ENCODE data around the gene SIPA1L3. TPM values are rescaled to one million over a fixed set of nuclear protein-coding genes. Genes with fewer than 3 reads are reported as not detected.

The SIPA1L3 gene
- total RNA-seq, 1 donor from 2014 or later: 27.1 TPM

- Histone ChIP-seq H3K27me3 (no peaks in the 10 kb centered on the region), H3K27ac (peak overlapping the region; percentile 51 to 79), H3K4me1 (peaks cover 10 to 24% of the 10 kb centered on the region in 2 donors), H3K36me3 (peaks cover 9 to 10% of the 10 kb centered on the region in 2 donors), H3K9me3 (no peaks in the 10 kb centered on the region), H3K4me3 (peak overlapping the region; percentile 36 to 55)
- no peak for TF ChIP-seq CTCF (IDR thresholded peaks at IDR 0.05)
- intact Hi-C loops (cut with DNase I): no loop called here
- no peak for DNase-seq (ENCODE audit: low spot score in 2 of 2)
Observed at GRCh38 chr19:38210458-38210987, 303.5 kb downstream of the SIPA1L3 start.

GRCh38 chr19:38211151-38211591 is 304.2 kb downstream of the SIPA1L3 start:
- Histone ChIP-seq H3K27ac (peak overlapping the region in 1 of 2 donors; percentile 79), H3K4me1 (peaks cover 10 to 24% of the 10 kb centered on the region in 2 donors), H3K36me3 (peaks cover 3 to 4% of the 10 kb centered on the region in 2 donors), H3K9me3 (no peaks in the 10 kb centered on the region), H3K4me3 (peak overlapping the region; percentile 6 to 55), H3K27me3 (no peaks in the 10 kb centered on the region)
- TF ChIP-seq CTCF (IDR thresholded peaks at IDR 0.05): peak in 1 of 3 experiments; percentile 9
- intact Hi-C loops (cut with DNase I): no loop called here
- DNase-seq (ENCODE audit: low spot score in 2 of 2): no peak

GRCh38 chr19:38211766-38212165 is 304.8 kb downstream of the SIPA1L3 start:
- no peaks in the 10 kb centered on the region for H3K36me3 ChIP-seq
- peaks cover 10 to 24% of the 10 kb centered on the region in 2 donors for H3K4me1 ChIP-seq
- no peaks in the 10 kb centered on the region for H3K27me3 ChIP-seq
- H3K4me3 ChIP-seq: no peak overlapping the region
- H3K9me3 ChIP-seq: no peaks in the 10 kb centered on the region
- no peak overlapping the region for H3K27ac ChIP-seq
- no peak for TF ChIP-seq CTCF (IDR thresholded peaks at IDR 0.05)
- intact Hi-C loops (cut with DNase I): no loop called here
- DNase-seq (ENCODE audit: low spot score in 2 of 2): no peak

- Histone ChIP-seq H3K9me3 (no peaks in the 10 kb centered on the region), H3K4me1 (peaks cover 10 to 24% of the 10 kb centered on the region in 2 donors), H3K27me3 (no peaks in the 10 kb centered on the region), H3K36me3 (no peaks in the 10 kb centered on the region), H3K4me3 (no peak overlapping the region), H3K27ac (no peak overlapping the region)
- DNase-seq (ENCODE audit: low spot score in 2 of 2): no peak
- intact Hi-C loops (cut with DNase I): no loop called here
- no peak for TF ChIP-seq CTCF (IDR thresholded peaks at IDR 0.05)
Observed at GRCh38 chr19:38213469-38213868, 306.5 kb downstream of the SIPA1L3 start.

GRCh38 chr19:38213911-38214625 is 307.1 kb downstream of the SIPA1L3 start:
- TF ChIP-seq CTCF (IDR thresholded peaks at IDR 0.05): no peak
- H3K27me3 ChIP-seq: no peaks in the 10 kb centered on the region

More at GRCh38 chr19:38213911-38214625, 307.1 kb downstream of the SIPA1L3 start:
- intact Hi-C loops (cut with DNase I): no loop called here
- DNase-seq (ENCODE audit: low spot score in 2 of 2): no peak
- Histone ChIP-seq H3K9me3 (no peaks in the 10 kb centered on the region), H3K4me3 (no peak overlapping the region), H3K36me3 (no peaks in the 10 kb centered on the region), H3K27ac (no peak overlapping the region), H3K4me1 (peaks cover 9 to 23% of the 10 kb centered on the region in 2 donors)
